A549 (cell line): ENCODE results near the gene HYOU1.

ENCODE experiments used
- CBX2 ChIP-seq: fragments of 200-600 bp; sonication (generic); IDR thresholded peaks from 2 replicates; pipeline ENCODE4 v1.6.1; 2016; ENCODE audit warnings: low read depth, mild to moderate bottlenecking, borderline replicate concordance
- CTCF ChIP-seq: fragments of >200 bp; sonication (Bioruptor Twin); formaldehyde crosslinking; IDR thresholded peaks from 3 replicates; pipeline ENCODE4 v1.5.1; 2016
- HOXB13 ChIP-seq: fragments of 250-450 bp; sonication (Bioruptor Pico); IDR thresholded peaks from 2 replicates; pipeline ENCODE4 v1.5.0; 2020; ENCODE audit warnings: low read depth, mild to moderate bottlenecking, moderate library complexity
- JUN ChIP-seq, 2 experiments: fragments of >200 bp; sonication (Bioruptor Twin); formaldehyde crosslinking; IDR thresholded peaks; 2 replicates in 1 of 2; 3 replicates in 1 of 2; pipeline ENCODE4 v1.6.1; 2016 to 2017
- MAX ChIP-seq: IDR thresholded peaks from 2 replicates; pipeline ENCODE4 v1.6.1; 2012
- MYC ChIP-seq: IDR thresholded peaks from 2 replicates; pipeline ENCODE4 v1.6.1; 2012; ENCODE audit warnings: mild to moderate bottlenecking, inconsistent platforms, low read length, improper control_type of control experiment, borderline replicate concordance
- NR3C1 ChIP-seq: fragments of >200 bp; sonication (Bioruptor Twin); formaldehyde crosslinking; IDR thresholded peaks from 3 replicates; pipeline ENCODE4 v1.6.1; 2017
- POLR2A ChIP-seq: IDR thresholded peaks from 2 replicates; pipeline ENCODE4 v1.6.1; 2012; ENCODE audit warnings: mild to moderate bottlenecking, low read length
- POLR2AphosphoS2 ChIP-seq: conservative IDR thresholded peaks from 2 replicates; pipeline ENCODE4 v1.6.1; 2012; ENCODE audit warnings: low read length, improper control_type of control experiment, inconsistent platforms
- RAD21 ChIP-seq, 2 experiments: fragments of >200 bp in 1 of 2; sonication (Bioruptor Twin) in 1 of 2; formaldehyde crosslinking in 1 of 2; IDR thresholded peaks in 1 of 2; conservative IDR thresholded peaks in 1 of 2; 2 replicates in 1 of 2; 3 replicates in 1 of 2; pipeline ENCODE4 v1.6.1; 2012 to 2018; ENCODE audit warnings: inconsistent platforms in 1 of 2
- ZSCAN20 ChIP-seq: fragments of 250-450 bp; sonication (Bioruptor Pico); IDR thresholded peaks from 2 replicates; pipeline ENCODE4 v1.8.0; 2022; ENCODE audit warnings: mild to moderate bottlenecking, moderate library complexity

GRCh38 chr11:119038884-119039283 is 18.1 kb downstream of the HYOU1 start:
- TF ChIP-seq POLR2AphosphoS2 (no peak), CBX2 (no peak), ZSCAN20 (CRISPR knock-in tag) (no peak), HOXB13 (CRISPR knock-in tag) (no peak), CTCF (no peak), POLR2A (no peak), NR3C1 (no peak), MYC (no peak), JUN (IDR thresholded peaks at IDR 0.05) (no peak), MAX (no peak), RAD21 (conservative IDR thresholded peaks at IDR 0.05 in 1 of 2, IDR thresholded peaks at IDR 0.05 in 1 of 2) (no peak)
